Upper lobe of right lung (tissue), 1 donor: ENCODE results near the gene CLEC12A. TPM values are rescaled to one million over a fixed set of nuclear protein-coding genes. Genes with fewer than 3 reads are reported as not detected.
A peak's percentile ranks its signal among the peaks of the same experiment; 100 is the strongest.

Source experiments
- ATAC-seq: fragments of 200-7000 bp; cut with Tn5 transposase; one replicate; pipeline ENCODE4 v1.9.1; 2020; ENCODE audit warnings: mild to moderate bottlenecking, moderate library complexity
- DNase-seq: peaks from one replicate; pipeline ENCODE4 v3.0.0-alpha.2; 2020
- H3K27ac ChIP-seq: fragments of 200-600 bp; one replicate; pipeline ENCODE4 v1.8.0; 2022
- H3K27me3 ChIP-seq: fragments of 200-600 bp; one replicate; pipeline ENCODE4 v1.8.0; 2022; ENCODE audit warnings: mild to moderate bottlenecking
- H3K36me3 ChIP-seq: fragments of 200-600 bp; one replicate; pipeline ENCODE4 v1.8.0; 2022
- H3K4me1 ChIP-seq: fragments of 200-600 bp; one replicate; pipeline ENCODE4 v1.8.0; 2022
- H3K4me3 ChIP-seq: fragments of 200-600 bp; one replicate; pipeline ENCODE4 v1.8.0; 2022; ENCODE audit warnings: mild to moderate bottlenecking
- H3K9me3 ChIP-seq: fragments of 200-600 bp; one replicate; pipeline ENCODE4 v1.8.0; 2022
- intact Hi-C: fragments of 100-400 bp; cut with DNase I; formaldehyde crosslinking; loops from one replicate; pipeline ENCODE4 v1.11.0; 2022
- total RNA-seq: library from RNA; stranded (reverse); fragmentation: NEBNext Ultra II Directional; extraction: Animal tissue kit (Norgen Biotek cat#: 25700); gene quantifications from one replicate; pipeline ENCODE4 v1.2.1, GENCODE V29; 2021
- TF ChIP-seq, protein P1 (sequence below): fragments of 200-600 bp; IDR thresholded peaks from one replicate; pipeline ENCODE4 v1.8.0; 2022; ENCODE audit warnings: antibody characterized with exemption
- donor health status: DM: no; HTN: yes; CAD: no; lungs with severe emphysema.

The CLEC12A gene
- total RNA-seq, 1 donor from 2014 or later: 43.4 TPM

DNA sequence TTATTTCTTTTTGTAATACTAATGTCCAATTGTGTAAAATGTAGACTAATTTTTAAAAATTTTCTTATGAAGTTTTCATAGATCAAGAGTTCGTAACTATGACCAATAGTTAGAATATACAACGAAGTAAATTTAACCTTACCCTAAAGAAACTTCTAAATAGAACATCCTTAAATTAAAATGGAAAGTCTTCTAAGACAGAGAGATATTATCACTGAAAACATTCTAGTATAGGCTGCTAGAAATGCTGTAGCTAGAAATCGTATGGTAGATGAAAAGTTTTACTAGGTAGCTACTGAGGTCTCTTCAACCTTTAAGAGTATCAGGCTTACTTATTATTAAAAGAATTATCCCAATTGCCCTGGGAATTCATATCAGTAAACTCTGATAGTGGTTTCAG lies 40.0 kb upstream of the CLEC12A start:
- no peaks in the 10 kb centered on the region for H3K9me3 ChIP-seq
- no peaks in the 10 kb centered on the region for H3K27me3 ChIP-seq
- ATAC-seq: no peak
- intact Hi-C loops: no loop called here
- no peak overlapping the region for H3K27ac ChIP-seq
- no peaks in the 10 kb centered on the region for H3K36me3 ChIP-seq
- H3K4me1 ChIP-seq: no peaks in the 10 kb centered on the region
- H3K4me3 ChIP-seq: no peak overlapping the region
- TF ChIP-seq, protein P1, sequence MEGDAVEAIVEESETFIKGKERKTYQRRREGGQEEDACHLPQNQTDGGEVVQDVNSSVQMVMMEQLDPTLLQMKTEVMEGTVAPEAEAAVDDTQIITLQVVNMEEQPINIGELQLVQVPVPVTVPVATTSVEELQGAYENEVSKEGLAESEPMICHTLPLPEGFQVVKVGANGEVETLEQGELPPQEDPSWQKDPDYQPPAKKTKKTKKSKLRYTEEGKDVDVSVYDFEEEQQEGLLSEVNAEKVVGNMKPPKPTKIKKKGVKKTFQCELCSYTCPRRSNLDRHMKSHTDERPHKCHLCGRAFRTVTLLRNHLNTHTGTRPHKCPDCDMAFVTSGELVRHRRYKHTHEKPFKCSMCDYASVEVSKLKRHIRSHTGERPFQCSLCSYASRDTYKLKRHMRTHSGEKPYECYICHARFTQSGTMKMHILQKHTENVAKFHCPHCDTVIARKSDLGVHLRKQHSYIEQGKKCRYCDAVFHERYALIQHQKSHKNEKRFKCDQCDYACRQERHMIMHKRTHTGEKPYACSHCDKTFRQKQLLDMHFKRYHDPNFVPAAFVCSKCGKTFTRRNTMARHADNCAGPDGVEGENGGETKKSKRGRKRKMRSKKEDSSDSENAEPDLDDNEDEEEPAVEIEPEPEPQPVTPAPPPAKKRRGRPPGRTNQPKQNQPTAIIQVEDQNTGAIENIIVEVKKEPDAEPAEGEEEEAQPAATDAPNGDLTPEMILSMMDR: no peak
- DNase-seq: no peak

DNA sequence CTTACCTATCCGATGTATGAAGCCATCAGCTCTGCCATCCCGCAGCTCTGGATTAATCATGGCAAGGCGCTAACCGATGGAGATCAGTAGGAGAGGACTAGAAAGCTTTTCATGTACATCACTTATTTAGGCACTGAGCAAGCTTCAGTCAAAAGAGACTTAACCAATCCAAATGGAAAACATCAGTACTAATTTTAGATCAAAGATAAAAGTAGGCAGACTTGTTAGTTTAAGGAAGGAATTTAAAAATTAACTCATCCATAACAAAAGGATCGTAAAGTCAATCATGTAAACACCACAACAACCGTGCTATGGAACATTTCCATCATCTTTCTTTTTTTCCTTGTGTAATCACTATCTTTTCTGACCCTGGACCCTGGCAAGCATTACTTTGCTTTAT lies 38.9 kb upstream of the CLEC12A start, which contains the start of gene CLEC2A:
Gene CLEC2A (minus strand): TSS at position 101 of the 400 bp plus-strand sequence. CDS start 41 bp downstream, at position 60.
- Histone ChIP-seq H3K4me1 (no peaks in the 10 kb centered on the region), H3K4me3 (no peak within 1 kb of the TSS), H3K36me3 (no peaks in the 10 kb centered on the region), H3K9me3 (no peaks in the 10 kb centered on the region), H3K27me3 (no peaks in the 10 kb centered on the region), H3K27ac (no peak within 1 kb of the TSS)
- no peak for ATAC-seq
- intact Hi-C loops: no loop called here
- DNase-seq: no peak
- TF ChIP-seq, protein P1: no peak

DNA sequence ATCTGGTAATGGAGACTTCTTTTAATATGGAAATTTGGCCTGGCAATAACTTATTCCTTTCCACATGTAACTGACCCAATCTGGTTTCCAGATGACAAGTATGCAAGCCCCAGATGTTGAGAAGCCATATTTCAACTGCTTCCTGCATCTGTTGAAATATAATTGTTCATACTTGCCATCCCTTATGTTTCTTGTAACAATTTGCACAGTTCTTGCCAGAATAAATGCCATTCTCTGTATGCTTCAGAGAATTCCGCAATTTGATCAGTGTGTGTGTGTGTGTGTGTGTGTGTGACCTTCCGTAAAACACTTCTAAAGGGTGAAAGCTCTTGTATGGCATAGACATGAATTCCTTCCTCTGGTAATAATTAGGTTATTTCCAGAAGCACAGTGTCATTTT lies 37.3 kb upstream of the CLEC12A start:
- Histone ChIP-seq H3K27me3 (no peaks in the 10 kb centered on the region), H3K4me3 (no peak overlapping the region), H3K9me3 (no peaks in the 10 kb centered on the region), H3K4me1 (no peaks in the 10 kb centered on the region), H3K36me3 (no peaks in the 10 kb centered on the region), H3K27ac (no peak overlapping the region)
- no peak for DNase-seq
- no peak for ATAC-seq
- TF ChIP-seq, protein P1: no peak
- intact Hi-C loops: no loop called here

DNA sequence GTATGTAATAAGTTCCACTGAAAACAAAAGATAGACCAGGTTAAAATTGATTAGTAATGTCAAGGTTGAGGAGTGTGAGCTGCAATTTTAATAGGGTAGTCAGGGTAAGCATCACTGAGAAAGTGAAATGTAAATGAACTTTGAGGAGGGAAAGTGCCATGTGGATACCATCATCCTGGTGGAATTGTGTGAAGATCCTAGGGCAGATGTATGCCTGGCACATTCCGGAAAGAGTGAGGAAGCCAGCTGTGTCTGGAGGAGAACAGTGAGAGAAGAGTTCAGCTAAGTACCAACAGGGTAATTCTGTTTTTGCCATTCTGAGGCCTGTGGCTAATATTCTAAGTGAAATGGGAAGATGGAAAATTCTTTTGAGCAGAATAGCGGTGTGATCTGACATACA lies 36.2 kb upstream of the CLEC12A start:
- no peak for ATAC-seq
- Histone ChIP-seq H3K27me3 (no peaks in the 10 kb centered on the region), H3K9me3 (no peaks in the 10 kb centered on the region), H3K36me3 (no peaks in the 10 kb centered on the region), H3K27ac (no peak overlapping the region), H3K4me3 (no peak overlapping the region), H3K4me1 (no peaks in the 10 kb centered on the region)
- intact Hi-C loops: no loop called here
- TF ChIP-seq, protein P1: no peak
- no peak for DNase-seq

DNA sequence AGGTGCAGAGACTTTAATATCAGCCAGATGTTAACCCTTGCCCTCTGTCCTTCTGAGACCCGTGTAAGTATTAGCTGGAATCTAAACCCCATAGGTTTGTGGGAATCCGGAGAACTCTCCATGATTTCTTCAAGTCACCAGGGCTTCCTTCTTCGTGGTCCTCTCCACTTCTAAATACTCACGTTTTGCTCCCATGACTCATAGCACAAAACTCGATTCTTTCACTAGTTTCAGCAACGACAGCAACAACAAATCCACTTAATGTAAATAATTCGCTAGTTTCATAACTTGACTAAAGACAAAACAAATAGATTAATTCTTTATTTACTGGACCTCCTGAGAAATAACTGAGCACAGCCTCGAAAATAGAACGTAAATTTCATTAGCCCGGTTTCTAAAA lies 34.6 kb upstream of the CLEC12A start:
- Histone ChIP-seq H3K9me3 (no peaks in the 10 kb centered on the region), H3K4me3 (no peak overlapping the region), H3K27me3 (no peaks in the 10 kb centered on the region), H3K27ac (no peak overlapping the region), H3K4me1 (no peaks in the 10 kb centered on the region), H3K36me3 (no peaks in the 10 kb centered on the region)
- TF ChIP-seq, protein P1: no peak
- intact Hi-C loops: no loop called here
- DNase-seq (no peak), ATAC-seq (no peak)

DNA sequence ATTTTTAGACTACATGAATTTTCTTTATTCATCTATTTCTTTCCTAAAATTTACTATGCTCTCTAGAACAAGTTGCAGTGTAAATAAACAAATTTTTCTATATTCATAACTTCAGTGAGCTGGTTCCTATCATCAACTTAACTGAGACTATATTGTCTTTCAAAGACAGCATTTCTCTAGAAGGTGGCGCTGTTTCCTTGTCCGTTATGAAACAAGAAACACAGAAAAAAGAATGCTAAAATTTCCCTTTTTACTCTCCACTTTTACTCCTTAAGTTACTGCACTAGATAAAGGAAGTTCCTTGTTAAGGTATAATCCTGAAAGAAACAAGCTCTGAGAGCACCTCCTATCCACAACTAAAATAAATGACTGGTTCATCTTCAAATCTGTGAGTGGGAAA lies 30.8 kb upstream of the CLEC12A start:
- TF ChIP-seq, protein P1: peak; percentile 19
- no peak for DNase-seq
- Histone ChIP-seq H3K9me3 (no peaks in the 10 kb centered on the region), H3K27ac (no peak overlapping the region), H3K27me3 (no peaks in the 10 kb centered on the region), H3K4me1 (no peaks in the 10 kb centered on the region), H3K36me3 (no peaks in the 10 kb centered on the region), H3K4me3 (no peak overlapping the region)
- no peak for ATAC-seq
- intact Hi-C loops: no loop called here
